Lower leg skin (tissue), 4 donors: Measurements from ENCODE around the gene UNC79. TPM values are rescaled to one million over a fixed set of nuclear protein-coding genes. Genes with fewer than 3 reads are reported as not detected.

ENCODE experiments used
- DNase-seq, 2 donors: peaks; one replicate each; pipeline ENCODE4 v3.0.0-alpha.2; 2019; ENCODE audit warnings: low spot score in 2 of 2
- H3K4me3 ChIP-seq: fragments of 200-600 bp; sonication (generic); 2 replicates; pipeline ENCODE4 v1.5.1; 2017; ENCODE audit warnings: mild to moderate bottlenecking, low read depth; ENCODE audit not compliant: poor library complexity, severe bottlenecking
- POLR2A ChIP-seq, 2 donors: fragments of 450-650 bp; IDR thresholded peaks; one replicate each; pipeline ENCODE4 v1.6.1; 2016 to 2017; ENCODE audit warnings: antibody characterized with exemption in 2 of 2, mild to moderate bottlenecking in 1 of 2, moderate library complexity in 1 of 2
- WGBS, 2 donors: methylation state at CpG; one replicate each; pipeline ENCODE4 v1.1.5; 2018; 5-methylcytosine and 5-hydroxymethylcytosine counted together
- intact Hi-C: fragments of 100-400 bp; cut with DNase I; formaldehyde crosslinking; loops from one replicate; pipeline ENCODE4 v1.15.0; 2023; ENCODE audit warnings: low total_unique reads
- total RNA-seq, 4 donors: library from RNA; depleted of rRNA; stranded (reverse); fragments of >200 nt; gene quantifications; one replicate each; pipeline ENCODE4 v1.1.0, GENCODE V29; 2016
- TF ChIP-seq, protein P1 (sequence below), 3 donors: fragments of 450-650 bp; IDR thresholded peaks; one replicate each; pipeline ENCODE4 v1.5.1; 2016; ENCODE audit warnings: antibody characterized with exemption in 3 of 3, mild to moderate bottlenecking in 3 of 3, moderate library complexity in 2 of 3

The UNC79 gene
- total RNA-seq, 4 donors from 2014 or later: 0.06 to 0.27 TPM; not detected in 2

DNA sequence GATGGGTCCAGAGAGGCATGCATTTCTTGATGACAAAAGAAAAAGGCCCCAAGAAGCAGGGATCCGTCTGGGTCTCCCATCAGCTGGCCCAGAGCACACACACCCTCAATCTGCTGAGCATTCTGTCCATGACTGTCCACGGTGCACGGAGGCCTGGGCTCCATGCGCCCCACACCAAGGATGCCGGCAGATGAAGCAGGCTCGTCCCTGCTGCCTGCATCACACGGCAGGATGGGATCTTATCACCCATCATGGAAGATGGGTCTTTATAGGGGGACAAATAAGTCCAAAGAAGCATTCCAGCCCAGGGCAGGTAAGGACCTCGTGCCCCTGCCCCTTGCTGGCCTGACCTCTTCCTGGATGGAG, 297.9 kb downstream of the UNC79 start:
- no peak for DNase-seq
- TF ChIP-seq POLR2A (IDR thresholded peaks at IDR 0.05): no peak
- TF ChIP-seq, protein P1, sequence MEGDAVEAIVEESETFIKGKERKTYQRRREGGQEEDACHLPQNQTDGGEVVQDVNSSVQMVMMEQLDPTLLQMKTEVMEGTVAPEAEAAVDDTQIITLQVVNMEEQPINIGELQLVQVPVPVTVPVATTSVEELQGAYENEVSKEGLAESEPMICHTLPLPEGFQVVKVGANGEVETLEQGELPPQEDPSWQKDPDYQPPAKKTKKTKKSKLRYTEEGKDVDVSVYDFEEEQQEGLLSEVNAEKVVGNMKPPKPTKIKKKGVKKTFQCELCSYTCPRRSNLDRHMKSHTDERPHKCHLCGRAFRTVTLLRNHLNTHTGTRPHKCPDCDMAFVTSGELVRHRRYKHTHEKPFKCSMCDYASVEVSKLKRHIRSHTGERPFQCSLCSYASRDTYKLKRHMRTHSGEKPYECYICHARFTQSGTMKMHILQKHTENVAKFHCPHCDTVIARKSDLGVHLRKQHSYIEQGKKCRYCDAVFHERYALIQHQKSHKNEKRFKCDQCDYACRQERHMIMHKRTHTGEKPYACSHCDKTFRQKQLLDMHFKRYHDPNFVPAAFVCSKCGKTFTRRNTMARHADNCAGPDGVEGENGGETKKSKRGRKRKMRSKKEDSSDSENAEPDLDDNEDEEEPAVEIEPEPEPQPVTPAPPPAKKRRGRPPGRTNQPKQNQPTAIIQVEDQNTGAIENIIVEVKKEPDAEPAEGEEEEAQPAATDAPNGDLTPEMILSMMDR (IDR thresholded peaks at IDR 0.05): no peak
- WGBS, 2 donors: 95% methylated on average over 8 of the region's 8 CpGs
- intact Hi-C loops: no loop called here
- H3K4me3 ChIP-seq: no peak overlapping the region

DNA sequence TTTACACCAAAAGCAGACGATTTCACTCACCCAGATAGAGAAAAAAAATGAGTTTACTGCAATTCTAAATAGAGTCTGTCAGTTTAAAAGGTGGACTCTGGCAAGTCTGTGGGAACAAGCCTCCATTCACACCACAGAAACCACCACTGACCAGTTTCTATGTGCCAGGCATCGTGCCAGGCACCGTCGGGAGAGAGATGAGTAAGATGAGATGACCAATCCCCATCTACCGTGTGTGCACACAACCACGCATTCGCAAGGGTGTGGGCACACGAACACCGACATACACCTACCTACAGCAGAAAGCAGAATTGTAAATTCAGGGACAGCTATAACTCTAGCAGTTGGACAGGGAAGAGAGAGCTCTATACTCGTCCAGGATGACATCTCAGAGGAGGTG, 299.3 kb downstream of the UNC79 start:
- WGBS, 2 donors: 83 to 87% methylated on average over 10 of the region's 10 CpGs
- H3K4me3 ChIP-seq: no peak overlapping the region
- intact Hi-C loops: no loop called here
- DNase-seq: no peak
- TF ChIP-seq, protein P1 (IDR thresholded peaks at IDR 0.05): no peak
- TF ChIP-seq POLR2A (IDR thresholded peaks at IDR 0.05): no peak

DNA sequence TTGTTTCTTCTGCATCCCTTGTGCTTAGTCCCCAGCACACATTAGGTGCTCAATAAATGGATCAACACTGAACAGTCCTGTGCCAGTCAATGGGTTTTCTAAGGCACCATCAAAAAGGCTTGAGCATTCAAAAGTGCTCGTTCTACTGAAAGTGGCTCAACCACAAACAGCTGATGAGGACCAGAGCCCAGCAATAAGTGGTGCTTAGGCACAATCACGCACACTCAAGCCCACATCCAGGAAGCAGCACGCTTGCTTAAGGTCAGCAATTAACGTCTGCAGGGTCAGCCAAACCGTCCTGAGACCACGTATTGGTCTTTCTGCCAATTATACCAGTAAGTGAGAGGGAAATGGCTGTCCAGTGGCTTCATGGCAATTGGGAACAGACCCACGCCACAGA, 301.0 kb downstream of the UNC79 start:
- WGBS, 2 donors: 59 to 66% methylated on average over 7 of the region's 7 CpGs
- H3K4me3 ChIP-seq: no peak overlapping the region
- intact Hi-C loops: no loop called here
- DNase-seq: no peak
- TF ChIP-seq, protein P1 (IDR thresholded peaks at IDR 0.05): no peak
- TF ChIP-seq POLR2A (IDR thresholded peaks at IDR 0.05): no peak

DNA sequence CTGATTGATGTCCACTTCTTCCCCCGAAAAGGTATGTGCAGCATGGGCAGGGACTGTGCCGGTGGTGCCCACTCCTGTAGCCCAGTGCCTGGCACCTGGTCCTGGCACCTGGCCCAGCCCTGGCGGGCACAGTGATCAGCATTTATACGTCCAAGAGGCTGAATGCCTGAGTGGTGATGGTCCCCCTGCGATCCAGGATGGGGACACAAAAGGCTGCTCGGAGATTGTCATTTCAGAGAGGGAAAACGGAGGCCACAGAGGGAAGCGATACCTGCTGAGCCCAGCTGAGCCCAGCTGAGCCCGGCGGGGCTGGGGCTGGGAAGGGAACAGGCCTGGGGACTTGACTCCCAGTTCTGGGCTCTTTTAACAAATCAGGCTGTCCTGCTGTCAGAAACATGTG, 301.8 kb downstream of the UNC79 start:
- intact Hi-C loops: no loop called here
- 86 to 93% methylated on average over 10 of the region's 10 CpGs for WGBS, 2 donors
- no peak for DNase-seq
- TF ChIP-seq, protein P1 (IDR thresholded peaks at IDR 0.05): no peak
- no peak for TF ChIP-seq POLR2A (IDR thresholded peaks at IDR 0.05)
- no peak overlapping the region for H3K4me3 ChIP-seq

DNA sequence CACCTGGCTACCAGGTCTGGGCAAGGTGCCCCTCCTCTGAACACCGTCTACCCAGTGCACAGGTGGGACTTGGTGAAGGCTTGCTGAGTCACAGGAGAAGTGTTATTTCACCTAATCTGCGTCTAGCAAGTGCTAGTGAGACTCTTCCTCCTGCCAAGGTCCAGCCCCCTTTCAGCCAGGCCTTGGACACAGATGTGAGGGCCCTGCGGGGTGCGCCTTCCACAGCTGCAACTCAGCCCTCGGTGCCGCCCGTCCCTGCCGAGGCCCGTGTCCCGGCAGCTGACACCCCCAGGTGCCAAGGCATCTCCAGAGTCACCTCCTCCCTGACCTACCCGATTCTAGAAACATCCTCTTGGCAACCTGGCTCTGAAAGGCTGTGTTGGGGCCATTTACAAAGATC, 302.5 kb downstream of the UNC79 start:
- no peak for TF ChIP-seq POLR2A (IDR thresholded peaks at IDR 0.05)
- TF ChIP-seq, protein P1 (IDR thresholded peaks at IDR 0.05): no peak
- DNase-seq: no peak
- no peak overlapping the region for H3K4me3 ChIP-seq
- intact Hi-C loops: no loop called here
- WGBS, 2 donors: 71 to 83% methylated on average over 11 of the region's 11 CpGs

DNA sequence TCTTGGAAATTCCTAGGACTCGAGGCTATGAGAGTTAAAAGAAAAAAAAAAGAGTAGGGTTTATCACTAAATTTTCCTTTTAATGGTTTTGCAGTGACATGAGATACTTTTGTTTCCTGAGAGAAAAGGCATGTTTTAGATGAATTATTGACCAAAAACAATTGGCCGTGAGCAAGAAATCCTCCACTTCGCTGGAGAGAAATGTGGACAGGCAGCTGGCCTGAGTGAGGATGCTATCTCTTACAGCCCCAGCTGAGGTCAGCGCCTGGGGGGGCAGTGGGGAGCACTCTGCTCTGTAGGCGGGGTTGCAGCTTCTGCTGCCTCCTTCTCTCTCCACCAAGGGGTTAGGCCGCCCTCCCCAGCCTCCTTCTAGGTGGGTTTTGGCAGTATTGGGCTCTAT, 302.9 kb downstream of the UNC79 start:
- TF ChIP-seq POLR2A (IDR thresholded peaks at IDR 0.05): no peak
- TF ChIP-seq, protein P1 (IDR thresholded peaks at IDR 0.05): no peak
- DNase-seq: no peak
- H3K4me3 ChIP-seq: no peak overlapping the region
- intact Hi-C loops: no loop called here
- 83 to 87% methylated on average over 6 of the region's 6 CpGs for WGBS, 2 donors
